WTC11 (cell line): ENCODE data around the gene BMP2. TPM values are rescaled to one million over a fixed set of nuclear protein-coding genes. Genes with fewer than 3 reads are reported as not detected.

ENCODE experiments used
- ATAC-seq: fragments of 200-7000 bp; cut with Tn5 transposase; 2 replicates; pipeline ENCODE4 v1.10.0; 2021; ENCODE audit warnings: mild to moderate bottlenecking, moderate library complexity
- CTCF ChIA-PET: fragments of 300-600 bp; sonication (Branson Sonifier 250); formaldehyde crosslinking; loops from one replicate; lab custom pipeline; 2021; ENCODE audit warnings: antibody characterized with exemption; lab: Charles Lee
- POLR2A ChIA-PET: fragments of 350-600 bp; sonication (Branson Sonifier 250); formaldehyde crosslinking; loops from one replicate; lab custom pipeline; 2021; ENCODE audit warnings: antibody characterized with exemption; lab: Charles Lee
- DNase-seq: peaks from one replicate; pipeline ENCODE4 v3.0.0; 2021; ENCODE audit warnings: low spot score
- H3K27ac Mint-ChIP-seq: 2 replicates; pipeline ENCODE4 v1.8.0; 2021; ENCODE audit warnings: mixed read lengths
- H3K27me3 Mint-ChIP-seq: 2 replicates; pipeline ENCODE4 v1.8.0; 2021; ENCODE audit warnings: low read depth, mild to moderate bottlenecking, moderate library complexity, mixed read lengths
- H3K36me3 Mint-ChIP-seq: 2 replicates; pipeline ENCODE4 v1.8.0; 2021; ENCODE audit warnings: mixed read lengths
- H3K4me1 Mint-ChIP-seq: 2 replicates; pipeline ENCODE4 v1.8.0; 2022; ENCODE audit warnings: mixed read lengths
- H3K4me3 Mint-ChIP-seq: 2 replicates; pipeline ENCODE4 v1.8.0; 2021; ENCODE audit warnings: mild to moderate bottlenecking, moderate library complexity, mixed read lengths
- H3K9me3 Mint-ChIP-seq: 2 replicates; pipeline ENCODE4 v1.8.0; 2021; ENCODE audit warnings: mixed read lengths
- CREB1 ChIP-seq: sonication (generic); formaldehyde crosslinking; IDR thresholded peaks from 2 replicates; pipeline ENCODE4 v1.8.0; 2023; ENCODE audit warnings: mild to moderate bottlenecking, missing genetic modification reagents
- ETV6 ChIP-seq: sonication (generic); formaldehyde crosslinking; IDR thresholded peaks from 2 replicates; pipeline ENCODE4 v1.8.1; 2022; ENCODE audit warnings: mild to moderate bottlenecking, missing genetic modification reagents
- FOXJ3 ChIP-seq: sonication (generic); formaldehyde crosslinking; IDR thresholded peaks from 2 replicates; pipeline ENCODE4 v1.9.0; 2021; ENCODE audit warnings: missing genetic modification reagents, mild to moderate bottlenecking, borderline replicate concordance
- FOXP1 ChIP-seq: sonication (generic); formaldehyde crosslinking; IDR thresholded peaks from 2 replicates; pipeline ENCODE4 v1.8.0; 2022; ENCODE audit warnings: missing genetic modification reagents, mild to moderate bottlenecking, moderate library complexity, borderline replicate concordance
- GTF2I ChIP-seq: fragments of 250-450 bp; sonication (Bioruptor Pico); conservative IDR thresholded peaks from 2 replicates; pipeline ENCODE4 v1.4.0; 2021; ENCODE audit warnings: mild to moderate bottlenecking
- NR2C2 ChIP-seq: sonication (generic); formaldehyde crosslinking; IDR thresholded peaks from 2 replicates; pipeline ENCODE4 v1.8.0; 2022; ENCODE audit warnings: mild to moderate bottlenecking, missing genetic modification reagents
- TCF7 ChIP-seq: sonication (generic); formaldehyde crosslinking; IDR thresholded peaks from 2 replicates; pipeline ENCODE4 v1.8.0; 2022; ENCODE audit warnings: mild to moderate bottlenecking, low read depth, missing genetic modification reagents, moderate library complexity
- total RNA-seq: library from RNA; stranded (reverse); gene quantifications from 3 replicates; pipeline ENCODE4 v1.2.3, GENCODE V29; 2021
- TF ChIP-seq, protein P1 (sequence below): fragments of 250-450 bp; sonication (Bioruptor Pico); conservative IDR thresholded peaks from 2 replicates; pipeline ENCODE4 v1.9.0; 2021; ENCODE audit warnings: mild to moderate bottlenecking
- TF ChIP-seq, protein P2 (sequence below): sonication (generic); formaldehyde crosslinking; IDR thresholded peaks from 2 replicates; pipeline ENCODE4 v1.8.1; 2023; ENCODE audit warnings: mild to moderate bottlenecking, missing genetic modification reagents
- TF ChIP-seq, protein P3 (sequence below): sonication (generic); formaldehyde crosslinking; IDR thresholded peaks from 2 replicates; pipeline ENCODE4 v1.8.1; 2022; ENCODE audit warnings: mild to moderate bottlenecking, missing genetic modification reagents, moderate library complexity, borderline replicate concordance
- TF ChIP-seq, protein P4 (sequence below): fragments of 250-450 bp; sonication (Bioruptor Pico); IDR thresholded peaks from 2 replicates; pipeline ENCODE4 v1.9.0; 2021; ENCODE audit warnings: mild to moderate bottlenecking, borderline replicate concordance
- TF ChIP-seq, protein P5 (sequence below): sonication (generic); formaldehyde crosslinking; IDR thresholded peaks from 2 replicates; pipeline ENCODE4 v1.8.0; 2022; ENCODE audit warnings: missing genetic modification reagents
- TF ChIP-seq, protein P6 (sequence below): sonication (generic); formaldehyde crosslinking; IDR thresholded peaks from 2 replicates; pipeline ENCODE4 v1.8.0; 2022; ENCODE audit warnings: mild to moderate bottlenecking, missing genetic modification reagents

The BMP2 gene
- total RNA-seq, 1 experiment from 2014 or later, result 1.3 TPM

DNA sequence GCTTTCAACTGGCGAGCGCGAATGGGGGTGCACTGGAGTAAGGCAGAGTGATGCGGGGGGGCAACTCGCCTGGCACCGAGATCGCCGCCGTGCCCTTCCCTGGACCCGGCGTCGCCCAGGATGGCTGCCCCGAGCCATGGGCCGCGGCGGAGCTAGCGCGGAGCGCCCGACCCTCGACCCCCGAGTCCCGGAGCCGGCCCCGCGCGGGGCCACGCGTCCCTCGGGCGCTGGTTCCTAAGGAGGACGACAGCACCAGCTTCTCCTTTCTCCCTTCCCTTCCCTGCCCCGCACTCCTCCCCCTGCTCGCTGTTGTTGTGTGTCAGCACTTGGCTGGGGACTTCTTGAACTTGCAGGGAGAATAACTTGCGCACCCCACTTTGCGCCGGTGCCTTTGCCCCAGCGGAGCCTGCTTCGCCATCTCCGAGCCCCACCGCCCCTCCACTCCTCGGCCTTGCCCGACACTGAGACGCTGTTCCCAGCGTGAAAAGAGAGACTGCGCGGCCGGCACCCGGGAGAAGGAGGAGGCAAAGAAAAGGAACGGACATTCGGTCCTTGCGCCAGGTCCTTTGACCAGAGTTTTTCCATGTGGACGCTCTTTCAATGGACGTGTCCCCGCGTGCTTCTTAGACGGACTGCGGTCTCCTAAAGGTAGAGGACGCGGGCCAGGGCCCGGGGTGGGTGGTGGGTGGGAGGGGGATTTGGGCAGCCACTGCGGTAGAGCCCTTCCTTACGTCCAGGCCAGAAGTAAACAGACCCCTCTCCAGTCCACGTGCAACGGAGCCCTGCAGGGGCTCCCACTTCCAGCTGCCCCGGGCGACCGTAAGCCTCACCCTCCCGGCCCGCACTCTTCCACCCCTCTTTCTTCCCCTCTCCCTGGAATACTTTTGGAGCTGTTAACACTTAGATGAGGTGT, 998 bp downstream of the BMP2 start:
- H3K36me3 Mint-ChIP-seq, result no peaks in the 10 kb centered on the region
- peaks cover 44% of the 10 kb centered on the region for H3K4me1 Mint-ChIP-seq
- no peak overlapping the region for H3K27ac Mint-ChIP-seq
- peak; percentile 28 for DNase-seq
- ChIA-PET POLR2A (no interaction called here), CTCF (interaction anchor here (0.6 to 3.0 kb wide), 5 partner anchors 53 to 132 kb away, joined by 3 to 12 read pairs (median 7); no protein-coding TSS in a partner anchor)
- peak overlapping the region; percentile 75 for H3K4me3 Mint-ChIP-seq
- peaks cover 51% of the 10 kb centered on the region for H3K27me3 Mint-ChIP-seq
- no peaks in the 10 kb centered on the region for H3K9me3 Mint-ChIP-seq
- 0 out of 2 replicates have a peak, but pooled peaks have one; percentile 16 for TF ChIP-seq ETV6 (CRISPR knock-in tag)
- TF ChIP-seq, protein P1, sequence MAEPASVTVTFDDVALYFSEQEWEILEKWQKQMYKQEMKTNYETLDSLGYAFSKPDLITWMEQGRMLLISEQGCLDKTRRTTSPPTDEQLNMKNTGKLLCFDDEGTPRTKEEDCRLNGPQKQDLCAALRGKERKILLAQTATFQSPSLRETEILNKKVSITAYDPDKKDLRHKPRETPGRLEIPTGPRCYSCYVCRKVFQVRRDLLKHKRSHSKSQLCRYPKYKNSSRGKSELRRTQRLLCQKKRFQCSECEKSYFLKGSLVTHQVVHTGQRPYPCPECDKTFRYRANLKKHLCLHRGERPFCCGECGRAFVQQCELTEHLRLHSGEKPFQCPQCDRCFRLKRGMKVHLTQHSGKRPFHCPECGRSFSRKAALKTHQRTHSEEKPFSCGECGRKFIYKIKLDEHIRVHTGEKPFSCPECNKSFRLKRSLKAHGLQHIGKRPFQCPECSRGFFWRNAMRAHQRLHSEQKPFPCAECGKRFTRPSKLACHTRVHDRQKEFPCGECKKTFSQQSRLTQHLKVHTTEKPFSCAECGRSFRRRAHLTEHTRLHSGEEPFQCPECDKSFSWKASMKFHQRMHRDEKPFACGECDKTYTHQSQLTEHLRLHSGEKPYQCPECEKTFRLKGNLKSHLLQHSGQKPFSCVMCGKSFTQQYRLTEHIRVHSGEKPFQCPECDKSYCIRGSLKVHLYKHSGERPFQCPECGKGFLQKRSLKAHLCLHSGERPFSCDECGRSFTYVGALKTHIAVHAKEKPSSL, result no peak
- TF ChIP-seq, protein P2, sequence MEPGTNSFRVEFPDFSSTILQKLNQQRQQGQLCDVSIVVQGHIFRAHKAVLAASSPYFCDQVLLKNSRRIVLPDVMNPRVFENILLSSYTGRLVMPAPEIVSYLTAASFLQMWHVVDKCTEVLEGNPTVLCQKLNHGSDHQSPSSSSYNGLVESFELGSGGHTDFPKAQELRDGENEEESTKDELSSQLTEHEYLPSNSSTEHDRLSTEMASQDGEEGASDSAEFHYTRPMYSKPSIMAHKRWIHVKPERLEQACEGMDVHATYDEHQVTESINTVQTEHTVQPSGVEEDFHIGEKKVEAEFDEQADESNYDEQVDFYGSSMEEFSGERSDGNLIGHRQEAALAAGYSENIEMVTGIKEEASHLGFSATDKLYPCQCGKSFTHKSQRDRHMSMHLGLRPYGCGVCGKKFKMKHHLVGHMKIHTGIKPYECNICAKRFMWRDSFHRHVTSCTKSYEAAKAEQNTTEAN (CRISPR knock-in tag), result 0 out of 2 replicates have a peak, but pooled peaks have one; percentile 4
- no peak for TF ChIP-seq NR2C2 (CRISPR knock-in tag)
- TF ChIP-seq, protein P3, sequence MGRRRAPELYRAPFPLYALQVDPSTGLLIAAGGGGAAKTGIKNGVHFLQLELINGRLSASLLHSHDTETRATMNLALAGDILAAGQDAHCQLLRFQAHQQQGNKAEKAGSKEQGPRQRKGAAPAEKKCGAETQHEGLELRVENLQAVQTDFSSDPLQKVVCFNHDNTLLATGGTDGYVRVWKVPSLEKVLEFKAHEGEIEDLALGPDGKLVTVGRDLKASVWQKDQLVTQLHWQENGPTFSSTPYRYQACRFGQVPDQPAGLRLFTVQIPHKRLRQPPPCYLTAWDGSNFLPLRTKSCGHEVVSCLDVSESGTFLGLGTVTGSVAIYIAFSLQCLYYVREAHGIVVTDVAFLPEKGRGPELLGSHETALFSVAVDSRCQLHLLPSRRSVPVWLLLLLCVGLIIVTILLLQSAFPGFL, result 0 out of 2 replicates have a peak, but pooled peaks have one; percentile 8
- no peak for TF ChIP-seq GTF2I
- peak; percentile 2 for ATAC-seq

DNA sequence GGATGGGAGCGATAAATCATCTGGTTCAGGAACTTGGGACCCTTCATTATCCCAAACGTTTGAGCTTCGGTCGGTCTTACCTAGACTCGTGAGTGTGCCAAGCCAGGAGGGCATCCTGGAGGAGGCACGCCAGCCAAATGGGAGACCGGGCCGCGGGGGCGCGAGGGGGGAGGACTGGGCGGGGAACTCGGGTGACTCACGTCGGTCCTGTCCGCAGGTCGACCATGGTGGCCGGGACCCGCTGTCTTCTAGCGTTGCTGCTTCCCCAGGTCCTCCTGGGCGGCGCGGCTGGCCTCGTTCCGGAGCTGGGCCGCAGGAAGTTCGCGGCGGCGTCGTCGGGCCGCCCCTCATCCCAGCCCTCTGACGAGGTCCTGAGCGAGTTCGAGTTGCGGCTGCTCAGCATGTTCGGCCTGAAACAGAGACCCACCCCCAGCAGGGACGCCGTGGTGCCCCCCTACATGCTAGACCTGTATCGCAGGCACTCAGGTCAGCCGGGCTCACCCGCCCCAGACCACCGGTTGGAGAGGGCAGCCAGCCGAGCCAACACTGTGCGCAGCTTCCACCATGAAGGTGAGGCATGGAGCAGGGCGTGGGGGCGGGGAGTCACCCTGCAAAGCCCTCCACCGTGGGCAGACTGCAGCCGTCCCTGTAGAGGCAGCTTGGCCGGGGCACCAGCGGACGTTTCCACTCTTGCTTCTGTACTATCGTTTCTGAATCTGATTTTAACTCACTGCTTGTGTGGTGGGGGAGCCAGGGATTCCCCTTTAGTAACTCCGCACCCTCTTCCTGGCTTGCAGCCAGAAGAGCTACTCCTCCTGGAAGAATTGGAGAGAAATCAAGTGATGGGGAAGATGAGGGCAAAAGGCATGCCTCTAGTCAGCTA, 2.7 kb downstream of the BMP2 start:
- H3K27ac Mint-ChIP-seq, result no peak overlapping the region
- peaks cover 51% of the 10 kb centered on the region for H3K27me3 Mint-ChIP-seq
- peak; percentile 48 for ATAC-seq
- H3K9me3 Mint-ChIP-seq, result no peaks in the 10 kb centered on the region
- peaks cover 28% of the 10 kb centered on the region for H3K4me1 Mint-ChIP-seq
- peak; percentile 53 for DNase-seq
- CTCF ChIA-PET, result interaction anchor here (0.6 to 3.0 kb wide), 9 partner anchors 18 to 516 kb away, joined by 3 to 9 read pairs (median 5); no protein-coding TSS in a partner anchor
- no peaks in the 10 kb centered on the region for H3K36me3 Mint-ChIP-seq
- POLR2A ChIA-PET, result no interaction called here
- H3K4me3 Mint-ChIP-seq, result peak overlapping the region; percentile 75
- no peak for TF ChIP-seq NR2C2 (CRISPR knock-in tag)
- peak; percentile 35; the same call in 1 of the 2 replicates for TF ChIP-seq CREB1 (CRISPR knock-in tag)
- TF ChIP-seq, protein P4, sequence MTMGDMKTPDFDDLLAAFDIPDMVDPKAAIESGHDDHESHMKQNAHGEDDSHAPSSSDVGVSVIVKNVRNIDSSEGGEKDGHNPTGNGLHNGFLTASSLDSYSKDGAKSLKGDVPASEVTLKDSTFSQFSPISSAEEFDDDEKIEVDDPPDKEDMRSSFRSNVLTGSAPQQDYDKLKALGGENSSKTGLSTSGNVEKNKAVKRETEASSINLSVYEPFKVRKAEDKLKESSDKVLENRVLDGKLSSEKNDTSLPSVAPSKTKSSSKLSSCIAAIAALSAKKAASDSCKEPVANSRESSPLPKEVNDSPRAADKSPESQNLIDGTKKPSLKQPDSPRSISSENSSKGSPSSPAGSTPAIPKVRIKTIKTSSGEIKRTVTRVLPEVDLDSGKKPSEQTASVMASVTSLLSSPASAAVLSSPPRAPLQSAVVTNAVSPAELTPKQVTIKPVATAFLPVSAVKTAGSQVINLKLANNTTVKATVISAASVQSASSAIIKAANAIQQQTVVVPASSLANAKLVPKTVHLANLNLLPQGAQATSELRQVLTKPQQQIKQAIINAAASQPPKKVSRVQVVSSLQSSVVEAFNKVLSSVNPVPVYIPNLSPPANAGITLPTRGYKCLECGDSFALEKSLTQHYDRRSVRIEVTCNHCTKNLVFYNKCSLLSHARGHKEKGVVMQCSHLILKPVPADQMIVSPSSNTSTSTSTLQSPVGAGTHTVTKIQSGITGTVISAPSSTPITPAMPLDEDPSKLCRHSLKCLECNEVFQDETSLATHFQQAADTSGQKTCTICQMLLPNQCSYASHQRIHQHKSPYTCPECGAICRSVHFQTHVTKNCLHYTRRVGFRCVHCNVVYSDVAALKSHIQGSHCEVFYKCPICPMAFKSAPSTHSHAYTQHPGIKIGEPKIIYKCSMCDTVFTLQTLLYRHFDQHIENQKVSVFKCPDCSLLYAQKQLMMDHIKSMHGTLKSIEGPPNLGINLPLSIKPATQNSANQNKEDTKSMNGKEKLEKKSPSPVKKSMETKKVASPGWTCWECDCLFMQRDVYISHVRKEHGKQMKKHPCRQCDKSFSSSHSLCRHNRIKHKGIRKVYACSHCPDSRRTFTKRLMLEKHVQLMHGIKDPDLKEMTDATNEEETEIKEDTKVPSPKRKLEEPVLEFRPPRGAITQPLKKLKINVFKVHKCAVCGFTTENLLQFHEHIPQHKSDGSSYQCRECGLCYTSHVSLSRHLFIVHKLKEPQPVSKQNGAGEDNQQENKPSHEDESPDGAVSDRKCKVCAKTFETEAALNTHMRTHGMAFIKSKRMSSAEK, result no peak
- TF ChIP-seq, protein P5, sequence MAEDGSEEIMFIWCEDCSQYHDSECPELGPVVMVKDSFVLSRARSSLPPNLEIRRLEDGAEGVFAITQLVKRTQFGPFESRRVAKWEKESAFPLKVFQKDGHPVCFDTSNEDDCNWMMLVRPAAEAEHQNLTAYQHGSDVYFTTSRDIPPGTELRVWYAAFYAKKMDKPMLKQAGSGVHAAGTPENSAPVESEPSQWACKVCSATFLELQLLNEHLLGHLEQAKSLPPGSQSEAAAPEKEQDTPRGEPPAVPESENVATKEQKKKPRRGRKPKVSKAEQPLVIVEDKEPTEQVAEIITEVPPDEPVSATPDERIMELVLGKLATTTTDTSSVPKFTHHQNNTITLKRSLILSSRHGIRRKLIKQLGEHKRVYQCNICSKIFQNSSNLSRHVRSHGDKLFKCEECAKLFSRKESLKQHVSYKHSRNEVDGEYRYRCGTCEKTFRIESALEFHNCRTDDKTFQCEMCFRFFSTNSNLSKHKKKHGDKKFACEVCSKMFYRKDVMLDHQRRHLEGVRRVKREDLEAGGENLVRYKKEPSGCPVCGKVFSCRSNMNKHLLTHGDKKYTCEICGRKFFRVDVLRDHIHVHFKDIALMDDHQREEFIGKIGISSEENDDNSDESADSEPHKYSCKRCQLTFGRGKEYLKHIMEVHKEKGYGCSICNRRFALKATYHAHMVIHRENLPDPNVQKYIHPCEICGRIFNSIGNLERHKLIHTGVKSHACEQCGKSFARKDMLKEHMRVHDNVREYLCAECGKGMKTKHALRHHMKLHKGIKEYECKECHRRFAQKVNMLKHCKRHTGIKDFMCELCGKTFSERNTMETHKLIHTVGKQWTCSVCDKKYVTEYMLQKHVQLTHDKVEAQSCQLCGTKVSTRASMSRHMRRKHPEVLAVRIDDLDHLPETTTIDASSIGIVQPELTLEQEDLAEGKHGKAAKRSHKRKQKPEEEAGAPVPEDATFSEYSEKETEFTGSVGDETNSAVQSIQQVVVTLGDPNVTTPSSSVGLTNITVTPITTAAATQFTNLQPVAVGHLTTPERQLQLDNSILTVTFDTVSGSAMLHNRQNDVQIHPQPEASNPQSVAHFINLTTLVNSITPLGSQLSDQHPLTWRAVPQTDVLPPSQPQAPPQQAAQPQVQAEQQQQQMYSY (CRISPR knock-in tag), result no peak
- TF ChIP-seq, protein P6, sequence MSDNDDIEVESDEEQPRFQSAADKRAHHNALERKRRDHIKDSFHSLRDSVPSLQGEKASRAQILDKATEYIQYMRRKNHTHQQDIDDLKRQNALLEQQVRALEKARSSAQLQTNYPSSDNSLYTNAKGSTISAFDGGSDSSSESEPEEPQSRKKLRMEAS, result peak; percentile 30; the same call in 1 of the 2 replicates
- no peak for TF ChIP-seq GTF2I
- no peak for TF ChIP-seq TCF7 (CRISPR knock-in tag)
- 0 out of 2 replicates have a peak, but pooled peaks have one; percentile 70 for TF ChIP-seq FOXP1
- TF ChIP-seq FOXJ3 (CRISPR knock-in tag), result no peak
